ENCODE results near the gene ATG13.
"Not testable (repeated sequence)": the region's sequence is repeated elsewhere in the genome, so short reads cannot be mapped to it uniquely, and the experiment has no call there.

Gene ATG13

GRCh38 chr11:46649180-46649738 lies 31.9 kb downstream of the ATG13 start:
- no peak for DNase-seq

- DNase-seq, result no peak
Measured at GRCh38 chr11:46655631-46656030, 38.3 kb downstream of the ATG13 start.

GRCh38 chr11:46657186-46657585 lies 39.8 kb downstream of the ATG13 start:
- no peak for DNase-seq

- DNase-seq, result no peak
Measured at GRCh38 chr11:46658259-46658658, 40.9 kb downstream of the ATG13 start.

- DNase-seq, result no peak
Measured at GRCh38 chr11:46659908-46660307, 42.6 kb downstream of the ATG13 start.

- DNase-seq, result no peak
Measured at GRCh38 chr11:46661836-46662235, 44.5 kb downstream of the ATG13 start.

GRCh38 chr11:46662366-46662765 lies 45.0 kb downstream of the ATG13 start:
- DNase-seq, result no peak

GRCh38 chr11:46663277-46663940 lies 46.1 kb downstream of the ATG13 start:
- DNase-seq, result no peak

- no peak for DNase-seq
Measured at GRCh38 chr11:46664612-46665011, 47.3 kb downstream of the ATG13 start.

GRCh38 chr11:46665356-46665755 lies 48.0 kb downstream of the ATG13 start:
- no peak for DNase-seq

- DNase-seq, result no peak
Measured at GRCh38 chr11:46666516-46666915, 49.2 kb downstream of the ATG13 start.

- DNase-seq, result no peak
Measured at GRCh38 chr11:46667043-46667481, 49.7 kb downstream of the ATG13 start.

GRCh38 chr11:46668480-46669085 lies 51.2 kb downstream of the ATG13 start:
- DNase-seq, result no peak

- no peak for DNase-seq
Measured at GRCh38 chr11:46669711-46670139, 52.4 kb downstream of the ATG13 start.

GRCh38 chr11:46670521-46670920 lies 53.2 kb downstream of the ATG13 start:
- DNase-seq, result not testable (repeated sequence)

- DNase-seq, result no peak
Measured at GRCh38 chr11:46671958-46672315, 54.6 kb downstream of the ATG13 start.

- no peak for DNase-seq
Measured at GRCh38 chr11:46672381-46672839, 55.1 kb downstream of the ATG13 start.

- DNase-seq, result no peak
Measured at GRCh38 chr11:46673713-46674462, 56.5 kb downstream of the ATG13 start.

- DNase-seq, result no peak
Measured at GRCh38 chr11:46674463-46675287, 57.3 kb downstream of the ATG13 start.

- no peak for DNase-seq
Measured at GRCh38 chr11:46675288-46675851, 58.0 kb downstream of the ATG13 start.

GRCh38 chr11:46675949-46676348 lies 58.6 kb downstream of the ATG13 start:
- DNase-seq, result no peak

- no peak for DNase-seq
Measured at GRCh38 chr11:46676436-46677158, 59.2 kb downstream of the ATG13 start.

Measured in stimulated activated CD4-positive, alpha-beta T cell treated with anti-CD3 and anti-CD28 coated beads, Interleukin-4, amount 100 ng/mL, for 24 hours (primary cell).